Right lobe of liver (tissue), 4 donors: Measurements from ENCODE around the gene MMP11.

Source experiments
- CTCF ChIP-seq, 4 donors: fragments of 200-600 bp in 3 of 4; fragments of 450-650 bp in 1 of 4; IDR thresholded peaks; one replicate each; pipeline versions ENCODE4 v1.5.1 to v1.8.0; 2016 to 2022; ENCODE audit warnings: antibody characterized with exemption in 4 of 4, mild to moderate bottlenecking in 2 of 4
- POLR2A ChIP-seq: fragments of 450-650 bp; IDR thresholded peaks from one replicate; pipeline ENCODE4 v1.6.1; 2017; ENCODE audit warnings: antibody characterized with exemption, mild to moderate bottlenecking
- donor health status: DM: no; HTN: no; CAD: no.
- donor health status: DM: no; HTN: no; CAD: no.
- donor health status: DM: no; HTN: yes; CAD: no.

GRCh38 chr22:23760056-23760455, 12.6 kb upstream of the MMP11 start:
- TF ChIP-seq CTCF (IDR thresholded peaks at IDR 0.05) (no peak), POLR2A (no peak)
